ENCODE measurements around the gene NR5A2.

Gene NR5A2

GRCh38 chr1:200215350-200215749, 187.8 kb downstream of the NR5A2 start:
- no peak for TF ChIP-seq CTCF (conservative IDR thresholded peaks at IDR 0.05)
- H3K27ac ChIP-seq = peak overlapping the region; percentile 82

GRCh38 chr1:200217703-200218102, 190.2 kb downstream of the NR5A2 start:
- peak overlapping the region; percentile 82 for H3K27ac ChIP-seq
- TF ChIP-seq CTCF (conservative IDR thresholded peaks at IDR 0.05) = no peak

DNA sequence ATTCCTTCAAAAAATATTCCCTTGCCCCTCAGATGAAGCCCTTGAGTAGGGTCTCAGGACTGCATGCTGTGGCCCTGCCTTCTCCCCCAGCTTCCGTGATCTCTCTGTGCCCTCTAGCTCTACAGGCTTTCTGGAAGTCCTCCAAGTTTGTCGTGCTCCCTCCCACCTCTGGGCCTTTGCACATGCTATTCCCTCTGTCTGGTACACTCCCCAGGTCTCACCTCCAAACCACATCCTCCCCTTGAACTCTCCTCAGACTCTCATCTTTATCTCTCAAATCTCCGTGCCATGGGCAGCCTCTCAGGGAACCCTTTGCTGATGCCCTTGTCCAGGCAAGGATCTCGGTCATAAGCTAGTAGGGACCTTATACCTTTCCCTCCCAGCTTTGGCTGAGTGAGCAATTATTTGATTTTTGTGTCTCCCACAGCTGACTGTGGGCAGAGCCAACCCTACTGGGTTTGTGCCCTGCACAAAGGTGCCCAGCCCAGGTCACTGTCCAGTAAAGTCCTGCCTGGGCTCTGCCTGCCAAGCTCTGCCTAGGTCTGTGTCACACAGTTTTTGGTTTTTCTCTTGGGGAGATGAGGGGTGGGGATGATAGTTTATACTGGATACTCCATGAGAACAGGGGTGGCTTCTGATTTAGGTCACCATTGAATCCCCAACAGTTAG, 194.2 kb downstream of the NR5A2 start:
- no peak for TF ChIP-seq CTCF (conservative IDR thresholded peaks at IDR 0.05)
- no peak overlapping the region for H3K27ac ChIP-seq

- no peak overlapping the region for H3K27ac ChIP-seq
- TF ChIP-seq CTCF (conservative IDR thresholded peaks at IDR 0.05) = no peak
Observed at GRCh38 chr1:200223207-200223606, 195.7 kb downstream of the NR5A2 start.

- no peak overlapping the region for H3K27ac ChIP-seq
- no peak for TF ChIP-seq CTCF (conservative IDR thresholded peaks at IDR 0.05)
Observed at GRCh38 chr1:200223613-200224012, 196.1 kb downstream of the NR5A2 start.

DNA sequence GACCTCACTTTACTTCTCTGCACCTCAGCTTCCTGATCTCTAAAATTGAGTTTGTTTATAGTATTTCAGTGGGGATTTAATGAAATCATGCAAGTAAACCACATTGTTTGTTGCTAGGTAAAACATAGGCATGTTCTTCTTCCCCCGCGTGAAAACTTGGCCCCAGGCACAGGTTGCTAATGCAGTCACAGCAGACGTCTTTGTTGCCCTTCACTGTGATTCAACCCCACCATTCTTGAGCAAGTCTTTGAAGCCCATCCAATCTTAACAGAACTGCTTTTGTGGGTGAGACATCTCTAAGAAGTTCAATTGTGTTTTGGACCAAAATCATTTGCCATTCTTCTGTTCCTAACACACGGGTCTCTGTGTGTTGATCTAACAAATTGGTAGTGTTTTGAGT, 196.8 kb downstream of the NR5A2 start:
- H3K27ac ChIP-seq = no peak overlapping the region
- TF ChIP-seq CTCF (conservative IDR thresholded peaks at IDR 0.05) = no peak

DNA sequence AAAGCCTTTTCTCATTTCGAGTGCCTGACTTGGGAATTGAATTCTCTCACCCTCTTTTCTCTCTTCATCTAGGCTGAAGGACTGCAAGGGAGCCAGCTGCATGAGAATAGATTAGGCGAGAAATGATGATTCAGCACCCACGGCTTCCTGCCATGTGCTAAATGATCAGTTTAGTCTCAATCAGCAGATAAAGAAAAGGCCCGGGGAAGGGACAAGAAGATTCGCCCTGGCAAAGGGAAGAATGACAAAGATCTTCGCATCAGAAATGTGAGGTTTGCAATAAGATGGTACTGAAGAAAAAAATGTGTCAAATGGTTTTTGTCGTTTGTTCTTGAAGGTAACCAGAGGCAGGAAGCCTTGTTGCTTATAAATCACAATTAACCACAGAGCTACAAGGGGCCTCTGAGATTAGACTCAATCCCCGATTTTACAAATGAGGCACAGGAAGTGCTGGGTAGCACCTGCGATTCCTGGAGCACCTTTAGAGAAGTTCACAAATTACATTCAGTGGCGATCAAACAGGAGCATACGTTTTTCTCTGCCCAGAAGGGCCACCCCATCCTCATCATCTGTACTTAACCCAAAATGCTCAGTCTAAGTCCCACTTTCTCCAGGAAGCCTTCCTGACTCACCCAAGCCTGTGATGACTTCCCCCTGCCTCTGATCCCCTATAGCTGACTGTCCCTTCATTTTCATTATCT, 198.9 kb downstream of the NR5A2 start:
- no peak for TF ChIP-seq CTCF (conservative IDR thresholded peaks at IDR 0.05)
- no peak overlapping the region for H3K27ac ChIP-seq
